T-helper 17 cell (primary cell): ENCODE measurements around the gene C1orf116. TPM values are rescaled to one million over a fixed set of nuclear protein-coding genes. Genes with fewer than 3 reads are reported as not detected.

Source experiments
- ATAC-seq: fragments of 150-1000 bp; cut with Tn5 transposase; 2 replicates; pipeline ENCODE4 v1.10.0; 2021; ENCODE audit warnings: mild to moderate bottlenecking, moderate library complexity
- DNase-seq, 3 donors: peaks; one replicate each; pipeline versions ENCODE4 v3.0.0 to v3.0.0-alpha.2; 2020 to 2021
- H3K9me3 ChIP-seq: one replicate; pipeline ENCODE4 v1.7.0; 2013; ENCODE audit warnings: low read length, mild to moderate bottlenecking; ENCODE audit not compliant: control insufficient read depth, poor library complexity, severe bottlenecking
- H3K27ac Mint-ChIP-seq: one replicate; pipeline ENCODE4 v1.8.0; 2022; ENCODE audit warnings: mild to moderate bottlenecking, moderate library complexity, mixed read lengths
- H3K27me3 Mint-ChIP-seq: one replicate; pipeline ENCODE4 v1.8.0; 2022; ENCODE audit warnings: mixed read lengths
- H3K36me3 Mint-ChIP-seq: one replicate; pipeline ENCODE4 v1.8.0; 2022; ENCODE audit warnings: low read depth, mixed read lengths
- H3K4me1 Mint-ChIP-seq: one replicate; pipeline ENCODE4 v1.8.0; 2022; ENCODE audit warnings: mild to moderate bottlenecking, mixed read lengths
- H3K4me3 Mint-ChIP-seq: one replicate; pipeline ENCODE4 v1.8.0; 2022; ENCODE audit warnings: mild to moderate bottlenecking, moderate library complexity, mixed read lengths
- total RNA-seq, 4 donors: library from RNA in 2 of 4; stranded (reverse) in 2 of 4; gene quantifications; one replicate each; pipeline ENCODE4 v1.2.3 and lab custom pipeline; 2022 to 2026

Gene C1orf116
- total RNA-seq, 2 donors from 2014 or later: 0.22 to 2.7 TPM

GRCh38 chr1:207027206-207027777 lies 5.3 kb downstream of the C1orf116 start:
- peaks cover 84% of the 10 kb centered on the region for H3K27me3 Mint-ChIP-seq
- peaks cover 3% of the 10 kb centered on the region for H3K4me1 Mint-ChIP-seq
- H3K36me3 Mint-ChIP-seq: peaks cover 4% of the 10 kb centered on the region
- H3K27ac Mint-ChIP-seq: no peak overlapping the region
- H3K4me3 Mint-ChIP-seq: no peak overlapping the region
- no peaks in the 10 kb centered on the region for H3K9me3 ChIP-seq
- ATAC-seq (no peak), DNase-seq (no peak)

GRCh38 chr1:207026104-207026534 lies 6.4 kb downstream of the C1orf116 start:
- ATAC-seq: no peak
- Mint-ChIP-seq H3K4me3 (no peak overlapping the region), H3K4me1 (no peaks in the 10 kb centered on the region), H3K36me3 (no peaks in the 10 kb centered on the region), H3K27ac (no peak overlapping the region), H3K27me3 (peaks cover 82% of the 10 kb centered on the region)
- no peaks in the 10 kb centered on the region for H3K9me3 ChIP-seq
- no peak for DNase-seq

- H3K27me3 Mint-ChIP-seq: peaks cover 80% of the 10 kb centered on the region
- no peaks in the 10 kb centered on the region for H3K36me3 Mint-ChIP-seq
- DNase-seq (no peak), ATAC-seq (no peak)
- no peak overlapping the region for H3K4me3 Mint-ChIP-seq
- no peaks in the 10 kb centered on the region for H3K4me1 Mint-ChIP-seq
- no peaks in the 10 kb centered on the region for H3K9me3 ChIP-seq
- H3K27ac Mint-ChIP-seq: no peak overlapping the region
Observed at GRCh38 chr1:207025146-207025880, 7.2 kb downstream of the C1orf116 start.

GRCh38 chr1:207024202-207025145 lies 8.1 kb downstream of the C1orf116 start:
- Mint-ChIP-seq H3K27ac (no peak overlapping the region), H3K4me3 (no peak overlapping the region), H3K4me1 (no peaks in the 10 kb centered on the region), H3K36me3 (no peaks in the 10 kb centered on the region), H3K27me3 (peaks cover 74% of the 10 kb centered on the region)
- ATAC-seq (no peak), DNase-seq (no peak)
- H3K9me3 ChIP-seq: no peaks in the 10 kb centered on the region

GRCh38 chr1:207022996-207023679 lies 9.4 kb downstream of the C1orf116 start:
- Mint-ChIP-seq H3K27me3 (peaks cover 76% of the 10 kb centered on the region), H3K4me3 (no peak overlapping the region), H3K4me1 (peaks cover 2% of the 10 kb centered on the region), H3K36me3 (no peaks in the 10 kb centered on the region), H3K27ac (no peak overlapping the region)
- ATAC-seq (no peak), DNase-seq (no peak)
- no peaks in the 10 kb centered on the region for H3K9me3 ChIP-seq

GRCh38 chr1:207021876-207022596 lies 10.5 kb downstream of the C1orf116 start:
- no peaks in the 10 kb centered on the region for H3K9me3 ChIP-seq
- DNase-seq: no peak
- no peak for ATAC-seq
- Mint-ChIP-seq H3K4me1 (peaks cover 2% of the 10 kb centered on the region), H3K27me3 (peaks cover 68% of the 10 kb centered on the region), H3K27ac (no peak overlapping the region), H3K4me3 (no peak overlapping the region), H3K36me3 (no peaks in the 10 kb centered on the region)

- Mint-ChIP-seq H3K4me1 (peaks cover 2% of the 10 kb centered on the region), H3K36me3 (no peaks in the 10 kb centered on the region), H3K27ac (no peak overlapping the region), H3K27me3 (peaks cover 62% of the 10 kb centered on the region), H3K4me3 (no peak overlapping the region)
- DNase-seq: no peak
- H3K9me3 ChIP-seq: no peaks in the 10 kb centered on the region
- ATAC-seq: no peak
Observed at GRCh38 chr1:207021139-207021861, 11.3 kb downstream of the C1orf116 start.

- ATAC-seq: no peak
- Mint-ChIP-seq H3K27me3 (peaks cover 65% of the 10 kb centered on the region), H3K36me3 (no peaks in the 10 kb centered on the region), H3K27ac (no peak overlapping the region), H3K4me3 (no peak overlapping the region), H3K4me1 (peaks cover 7% of the 10 kb centered on the region)
- no peak for DNase-seq
- no peaks in the 10 kb centered on the region for H3K9me3 ChIP-seq
Observed at GRCh38 chr1:207020709-207021107, 11.8 kb downstream of the C1orf116 start.

GRCh38 chr1:207020065-207020708 lies 12.4 kb downstream of the C1orf116 start:
- Mint-ChIP-seq H3K27ac (no peak overlapping the region), H3K4me1 (peaks cover 7% of the 10 kb centered on the region), H3K36me3 (no peaks in the 10 kb centered on the region), H3K27me3 (peaks cover 65% of the 10 kb centered on the region), H3K4me3 (no peak overlapping the region)
- DNase-seq: no peak
- no peaks in the 10 kb centered on the region for H3K9me3 ChIP-seq
- ATAC-seq: no peak

- Mint-ChIP-seq H3K4me3 (no peak overlapping the region), H3K27ac (no peak overlapping the region), H3K36me3 (no peaks in the 10 kb centered on the region), H3K27me3 (peaks cover 69% of the 10 kb centered on the region), H3K4me1 (peaks cover 7% of the 10 kb centered on the region)
- ATAC-seq (no peak), DNase-seq (no peak)
- no peaks in the 10 kb centered on the region for H3K9me3 ChIP-seq
Observed at GRCh38 chr1:207019661-207020060, 12.9 kb downstream of the C1orf116 start.

GRCh38 chr1:207019161-207019560 lies 13.4 kb downstream of the C1orf116 start:
- Mint-ChIP-seq H3K4me1 (peaks cover 7% of the 10 kb centered on the region), H3K27me3 (peaks cover 69% of the 10 kb centered on the region), H3K36me3 (no peaks in the 10 kb centered on the region), H3K27ac (no peak overlapping the region), H3K4me3 (no peak overlapping the region)
- DNase-seq: no peak
- no peak for ATAC-seq
- no peaks in the 10 kb centered on the region for H3K9me3 ChIP-seq
